ENCODE data around the gene GANAB. TPM values are rescaled to one million over a fixed set of nuclear protein-coding genes. Genes with fewer than 3 reads are reported as not detected.

Gene GANAB
- total and polyA plus RNA-seq, 2 of the 13 experiments (the other 11 are each of a cell fraction or from before 2014, with no cell fraction given) = 99.5 to 234 TPM

GRCh38 chr11:62599069-62599696 lies 47.2 kb downstream of the GANAB start (continued):
- TF ChIP-seq TGIF2 (CRISPR knock-in tag; IDR thresholded peaks at IDR 0.05) = peak; percentile 77; the same call in 1 of the 2 replicates
- no peak for TF ChIP-seq FOXM1 (CRISPR knock-in tag; IDR thresholded peaks at IDR 0.05)
- TF ChIP-seq ZNF263 (CRISPR knock-in tag; IDR thresholded peaks at IDR 0.05) = no peak; the same call in 1 of the 2 replicates
- TF ChIP-seq ZNF251 (CRISPR knock-in tag; IDR thresholded peaks at IDR 0.05) = no peak
- TF ChIP-seq ZBTB42 (CRISPR knock-in tag; IDR thresholded peaks at IDR 0.05) = no peak
- TF ChIP-seq PAF1 (CRISPR knock-in tag; IDR thresholded peaks at IDR 0.05) = no peak
- no peak for TF ChIP-seq ZNF513 (CRISPR knock-in tag; conservative IDR thresholded peaks at IDR 0.05)
- TF ChIP-seq FOXK1 (CRISPR knock-in tag; IDR thresholded peaks at IDR 0.05; ENCODE audit: borderline replicate concordance, low read depth) = peak; percentile 65; the same call in 1 of the 2 replicates
- TF ChIP-seq ZNF546 (CRISPR knock-in tag; conservative IDR thresholded peaks at IDR 0.05) = no peak
- peak; percentile 28; the same call in 1 of the 2 replicates for TF ChIP-seq RARA (CRISPR knock-in tag; IDR thresholded peaks at IDR 0.05)
- TF ChIP-seq ELK4 (CRISPR knock-in tag; IDR thresholded peaks at IDR 0.05; ENCODE audit: borderline replicate concordance) = no peak
- no peak for TF ChIP-seq CSRNP1 (CRISPR knock-in tag; IDR thresholded peaks at IDR 0.05)
- no peak for TF ChIP-seq ZNF569 (CRISPR knock-in tag; IDR thresholded peaks at IDR 0.05; ENCODE audit: borderline replicate concordance)
- no peak for TF ChIP-seq TEF (CRISPR knock-in tag; IDR thresholded peaks at IDR 0.05)
- peak; percentile 59; the same call in 1 of the 2 replicates for TF ChIP-seq YEATS4 (CRISPR knock-in tag; IDR thresholded peaks at IDR 0.05; ENCODE audit: borderline replicate concordance)
- TF ChIP-seq MBNL3 (CRISPR knock-in tag; conservative IDR thresholded peaks at IDR 0.05) = no peak
- TF ChIP-seq ZBTB4 (CRISPR knock-in tag; IDR thresholded peaks at IDR 0.05; ENCODE audit: borderline replicate concordance) = no peak
- TF ChIP-seq BORCS8-MEF2B (CRISPR knock-in tag; IDR thresholded peaks at IDR 0.05) = no peak
- peak; percentile 42; the same call in 1 of the 2 replicates for TF ChIP-seq POGZ (CRISPR knock-in tag; IDR thresholded peaks at IDR 0.05)
- peak; percentile 75 for TF ChIP-seq TARDBP (CRISPR knock-in tag; IDR thresholded peaks at IDR 0.05)
